Fibroblast of skin of left quadriceps (primary cell): ENCODE measurements around the gene CXCL10.
"Not testable (repeated sequence)": the region's sequence is repeated elsewhere in the genome, so short reads cannot be mapped to it uniquely, and the experiment has no call there.

Source experiments
- DNase-seq, 2 experiments: peaks; one replicate each; pipeline ENCODE4 v3.0.0-alpha.2; 2013; ENCODE audit warnings: low read depth in 2 of 2

The CXCL10 gene

DNA sequence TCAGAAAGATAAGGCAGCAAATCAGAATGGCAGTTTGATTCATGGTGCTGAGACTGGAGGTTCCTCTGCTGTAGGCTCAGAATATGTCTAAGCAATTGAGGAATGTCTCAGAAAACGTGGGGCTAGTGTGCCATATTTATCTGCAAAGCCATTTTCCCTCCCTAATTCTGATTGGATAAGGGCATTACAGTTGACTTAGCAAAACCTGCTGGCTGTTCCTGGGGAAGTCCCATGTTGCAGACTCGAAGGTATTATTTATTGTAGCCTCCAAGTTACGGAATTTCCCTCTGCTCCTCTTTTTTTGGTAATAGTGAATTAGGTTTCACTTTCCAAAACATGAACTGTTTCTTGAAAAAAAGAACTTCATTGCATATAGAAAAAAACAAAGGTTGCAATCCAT is at the start of gene CXCL10:
Gene CXCL10 (minus strand): TSS at position 109 of the 400 bp plus-strand sequence. CDS start 66 bp downstream, at position 43.
- no peak for DNase-seq

GRCh38 chr4:76072760-76073159 is 49.5 kb upstream of the CXCL10 start:
- no peak for DNase-seq

DNA sequence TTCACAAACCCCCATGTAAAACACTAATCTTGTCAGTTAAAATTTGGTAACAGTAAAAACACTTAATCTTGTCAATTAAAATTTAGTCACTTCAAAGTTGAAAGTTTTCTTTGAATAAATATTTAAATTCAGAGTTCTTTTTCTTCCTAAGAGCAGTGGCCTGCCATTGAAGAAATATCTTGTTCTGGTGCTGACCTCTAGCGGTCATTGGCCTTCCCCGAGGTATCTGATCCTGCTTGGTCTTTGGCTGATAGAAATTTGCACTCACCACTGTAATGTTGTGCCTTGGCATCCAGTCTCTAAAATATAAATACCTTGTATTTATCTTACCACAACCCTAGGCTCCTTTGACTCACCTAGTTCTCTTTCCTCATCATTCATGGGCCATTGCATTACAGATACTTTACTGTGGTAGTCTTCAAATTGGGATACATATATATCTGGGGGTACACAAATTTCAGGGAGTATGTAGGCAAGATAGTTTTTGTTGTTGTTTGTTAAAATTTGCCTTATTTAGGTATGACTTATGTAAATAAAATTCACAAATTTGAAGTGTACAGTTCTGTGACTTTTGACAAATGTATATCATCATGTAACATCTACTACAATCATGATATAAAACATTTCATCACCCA is 44.5 kb upstream of the CXCL10 start:
- DNase-seq, result peak; percentile 44 to 46

DNA sequence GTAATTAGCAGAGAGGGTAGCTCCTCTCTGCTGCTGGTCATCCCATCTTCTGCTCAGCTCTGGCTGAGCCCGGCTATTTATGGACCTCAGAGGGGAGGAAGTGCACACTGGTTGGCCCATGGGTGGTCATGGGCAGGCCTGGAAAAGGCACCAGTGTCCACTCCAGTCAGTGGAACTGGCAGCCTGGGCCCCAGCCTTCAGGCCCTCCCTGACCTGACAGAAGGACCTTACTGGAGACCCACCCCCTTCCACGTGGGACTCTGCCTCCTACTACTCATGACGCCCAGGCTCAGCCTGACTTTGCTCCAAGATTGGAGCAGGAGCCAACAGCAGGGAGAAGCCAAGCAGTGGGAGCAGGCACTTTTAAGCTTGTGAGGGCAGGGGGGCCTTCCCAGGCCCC is 43.2 kb upstream of the CXCL10 start:
- no peak for DNase-seq

- DNase-seq, result no peak
Measured at GRCh38 chr4:76061982-76062381, 38.7 kb upstream of the CXCL10 start.

DNA sequence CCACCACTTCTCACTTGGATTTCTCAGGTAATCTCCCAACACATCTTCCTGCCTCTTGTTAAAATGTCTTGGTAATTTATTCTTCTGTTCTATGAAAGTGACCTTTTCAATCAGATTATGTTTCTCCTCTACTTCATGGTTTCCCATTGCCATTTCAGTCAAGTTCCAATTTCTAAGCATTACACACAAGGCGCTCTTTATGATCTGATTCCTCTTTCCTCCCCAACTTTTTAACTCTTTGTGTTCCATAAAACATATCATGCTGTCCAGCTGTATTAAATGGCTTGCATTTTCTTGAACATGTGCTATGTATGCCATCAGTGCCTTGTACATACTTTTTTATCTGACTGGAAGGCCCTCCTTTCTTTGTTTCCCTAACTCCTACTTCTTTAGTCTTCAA is 38.1 kb upstream of the CXCL10 start:
- no peak for DNase-seq

DNA sequence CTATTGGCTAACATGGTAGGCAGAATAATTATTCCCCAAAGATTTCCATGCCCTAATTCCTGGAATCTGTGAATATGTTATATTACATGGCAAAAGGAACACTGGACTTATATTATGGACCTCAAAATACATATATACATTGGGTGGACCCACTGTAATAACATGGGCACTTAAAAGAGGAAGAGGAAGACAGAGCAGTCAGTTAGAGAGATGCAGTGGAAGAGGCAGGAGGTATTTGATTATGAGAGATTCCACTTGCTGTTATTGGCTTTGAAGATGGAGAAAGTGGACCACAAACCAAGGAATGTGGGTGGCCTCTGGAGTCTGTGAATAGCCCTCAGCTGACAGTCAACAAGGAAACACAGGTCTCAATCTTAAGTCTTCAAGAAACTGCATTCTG is 37.2 kb upstream of the CXCL10 start:
- no peak for DNase-seq

GRCh38 chr4:76059750-76060149 is 36.5 kb upstream of the CXCL10 start:
- DNase-seq, result no peak

- DNase-seq, result no peak
Measured at GRCh38 chr4:76058888-76059426, 35.7 kb upstream of the CXCL10 start.

DNA sequence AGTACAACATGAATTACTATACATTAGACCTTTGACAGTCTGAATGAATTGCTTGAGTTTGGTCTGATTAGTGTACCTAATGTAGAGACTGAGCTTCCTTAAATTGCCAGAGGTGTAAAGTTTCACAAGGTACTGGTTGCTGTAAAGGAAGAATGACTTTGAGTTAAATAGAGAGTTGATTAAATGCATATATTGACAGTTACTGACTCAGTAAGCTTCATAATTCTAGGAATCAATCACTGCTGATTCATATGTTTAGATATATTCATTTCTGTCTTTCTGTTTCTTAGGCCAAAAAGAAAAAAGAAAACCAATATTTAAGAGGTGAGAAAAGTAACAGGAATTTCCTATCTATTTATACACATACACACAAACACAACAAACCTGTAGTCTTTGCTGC is 35.0 kb upstream of the CXCL10 start:
- no peak for DNase-seq

GRCh38 chr4:76055421-76055820 is 32.1 kb upstream of the CXCL10 start:
- DNase-seq, result no peak

- DNase-seq, result no peak
Measured at GRCh38 chr4:76055016-76055415, 31.7 kb upstream of the CXCL10 start.

DNA sequence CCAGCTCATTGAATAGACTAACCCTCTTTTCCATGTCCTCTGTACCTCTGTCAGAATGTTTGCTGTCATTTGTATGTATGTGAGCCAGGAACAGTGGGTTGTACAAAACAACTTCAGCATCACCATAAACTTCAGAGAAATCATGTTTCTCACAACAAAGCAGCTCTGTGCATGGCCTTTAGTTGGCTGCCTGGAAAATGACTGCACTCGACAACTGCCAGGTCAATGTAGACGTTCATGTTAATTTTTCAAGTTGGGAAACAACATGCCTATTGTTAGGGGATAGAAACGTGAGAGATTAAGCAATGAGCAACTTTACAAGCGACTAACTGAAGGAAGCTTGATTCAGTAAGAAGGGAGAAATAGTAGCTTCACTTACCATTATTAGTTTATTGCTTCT is 30.4 kb upstream of the CXCL10 start:
- no peak for DNase-seq

DNA sequence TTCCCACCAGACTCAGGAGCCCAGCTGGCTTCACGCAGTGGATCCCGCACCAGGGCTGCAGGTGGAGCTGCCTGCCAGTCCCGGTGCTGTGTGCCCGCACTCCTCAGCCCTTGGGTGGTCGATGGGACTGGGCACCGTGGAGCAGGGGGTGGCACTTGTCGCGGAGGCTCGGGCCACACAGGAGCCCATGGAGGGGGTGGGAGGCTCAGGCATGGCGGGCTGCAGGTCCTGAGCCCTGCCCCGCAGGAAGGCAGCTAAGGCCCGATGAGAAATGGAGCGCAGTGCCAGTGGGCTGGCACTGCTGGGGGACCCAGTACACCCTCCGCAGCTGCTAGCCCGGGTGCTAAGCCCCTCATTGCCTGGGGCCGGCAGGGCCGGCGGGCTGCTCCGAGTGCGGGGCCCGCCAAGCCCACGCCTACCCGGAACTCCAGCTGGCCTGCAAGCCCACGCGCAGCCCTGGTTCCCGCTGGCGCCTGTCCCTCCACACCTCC is 27.3 kb upstream of the CXCL10 start:
- not testable (repeated sequence) for DNase-seq

DNA sequence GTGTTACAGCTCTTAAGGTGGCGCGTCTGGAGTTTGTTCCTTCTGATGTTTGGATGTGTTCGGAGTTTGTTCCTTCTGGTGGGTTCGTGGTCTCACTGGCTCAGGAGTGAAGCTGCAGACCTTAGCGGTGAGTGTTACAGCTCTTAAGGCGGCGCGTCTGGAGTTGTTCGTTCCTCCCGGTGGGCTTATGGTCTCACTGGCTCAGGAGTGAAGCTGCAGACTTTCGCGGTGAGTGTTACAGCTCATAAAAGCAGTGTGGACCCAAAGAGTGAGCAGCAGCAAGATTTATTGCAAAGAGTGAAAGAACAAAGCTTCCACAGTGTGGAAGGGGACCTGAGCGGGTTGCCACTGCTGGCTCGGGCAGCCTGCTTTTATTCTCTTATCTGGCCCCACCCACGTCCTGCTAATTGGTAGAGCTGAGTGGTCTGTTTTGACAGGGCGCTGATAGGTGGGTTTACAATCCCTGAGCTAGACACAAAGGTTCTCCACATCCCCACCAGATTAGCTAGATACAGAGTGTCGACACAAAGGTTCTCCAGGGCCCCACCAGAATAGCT is 26.6 kb upstream of the CXCL10 start:
- not testable (repeated sequence) for DNase-seq

DNA sequence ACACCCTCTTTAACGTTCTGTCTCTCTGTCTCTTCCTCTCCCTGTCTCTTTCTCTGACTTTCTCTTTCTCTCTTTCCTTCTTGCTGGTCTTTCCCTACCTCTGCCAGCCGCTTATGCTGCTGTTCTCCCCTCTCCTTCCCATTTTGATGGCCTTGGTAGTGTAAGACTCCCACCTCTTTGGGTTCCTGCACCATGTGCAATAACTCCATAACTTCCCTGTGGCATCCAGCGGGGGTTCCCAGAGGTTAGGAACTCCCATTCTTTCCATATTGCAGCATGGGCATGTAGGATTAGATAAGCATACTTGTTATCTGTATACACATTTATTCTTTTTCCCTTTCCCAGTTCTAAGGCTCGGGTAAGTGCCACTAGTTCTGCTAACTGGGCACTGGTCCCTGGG is 21.4 kb upstream of the CXCL10 start:
- not testable (repeated sequence) for DNase-seq

GRCh38 chr4:76043306-76043705 is 20.0 kb upstream of the CXCL10 start:
- DNase-seq, result not testable (repeated sequence)

DNA sequence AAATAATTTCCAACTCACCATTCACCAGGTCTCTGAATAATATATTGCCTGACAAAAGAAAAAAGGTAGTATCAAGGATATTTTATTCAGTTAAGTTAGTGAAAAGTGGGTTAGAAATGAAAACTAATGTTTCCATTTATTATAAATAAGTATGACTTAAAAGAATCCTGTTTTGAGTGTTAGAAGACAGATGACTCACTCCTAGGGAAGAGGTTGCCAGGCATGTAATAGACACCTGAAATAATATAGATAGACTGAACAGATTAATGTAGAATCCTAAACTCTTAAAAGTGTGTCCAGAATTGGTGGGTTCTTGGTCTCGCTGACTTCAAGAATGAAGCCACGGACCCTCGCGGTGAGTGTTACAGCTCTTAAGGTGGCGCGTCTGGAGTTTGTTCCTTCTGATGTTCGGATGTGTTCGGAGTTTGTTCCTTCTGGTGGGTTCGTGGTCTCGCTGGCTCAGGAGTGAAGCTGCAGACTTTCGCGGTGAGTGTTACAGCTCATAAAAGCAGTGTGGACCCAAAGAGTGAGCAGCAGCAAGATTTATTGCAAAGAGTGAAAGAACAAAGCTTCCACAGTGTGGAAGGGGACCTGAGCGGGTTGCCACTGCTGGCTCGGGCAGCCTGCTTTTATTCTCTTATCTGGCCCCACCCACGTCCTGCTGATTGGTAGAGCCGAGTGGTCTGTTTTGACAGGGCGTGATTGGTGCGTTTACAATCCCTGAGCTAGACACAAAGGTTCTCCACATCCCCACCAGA is 19.1 kb upstream of the CXCL10 start:
- not testable (repeated sequence) for DNase-seq

GRCh38 chr4:76036855-76037254 is 13.6 kb upstream of the CXCL10 start:
- no peak for DNase-seq

DNA sequence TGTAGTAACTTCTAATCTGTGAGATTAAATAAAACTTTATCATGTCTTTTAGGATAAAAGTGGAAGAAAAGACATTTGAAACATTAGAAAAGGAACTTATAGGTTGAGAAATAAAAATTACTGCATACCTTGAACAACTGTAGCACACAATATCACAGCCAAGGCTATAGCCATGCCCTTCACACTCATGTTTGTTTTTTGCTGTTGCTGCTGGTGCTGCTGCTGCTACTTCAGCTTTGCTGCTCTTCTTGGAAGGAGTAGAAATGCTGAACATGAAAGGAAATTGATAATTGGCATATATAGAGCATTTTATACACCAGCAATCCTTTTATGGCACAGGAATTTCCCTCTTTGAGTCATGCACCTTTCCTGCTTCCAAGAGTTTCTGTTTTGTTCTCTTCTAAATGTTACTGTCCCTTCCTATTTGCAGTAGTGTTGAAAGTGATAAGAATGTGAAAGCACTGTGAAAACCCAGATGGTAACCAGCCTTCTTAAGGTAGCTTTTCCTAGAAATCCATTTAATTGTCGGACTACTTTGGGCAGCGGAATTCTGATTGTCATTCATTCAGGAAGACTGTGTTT is 12.6 kb upstream of the CXCL10 start, which contains the start of gene CXCL11:
Gene CXCL11 (minus strand): TSS at position 272 of the 582 bp plus-strand sequence. CDS start 83 bp downstream, at position 189.
- DNase-seq, result no peak

GRCh38 chr4:76035141-76035540 is 11.8 kb upstream of the CXCL10 start:
- DNase-seq, result no peak

- no peak for DNase-seq
Measured at GRCh38 chr4:76029300-76029699, 6.0 kb upstream of the CXCL10 start.
